ENCODE results near the gene NFAT5. TPM values are rescaled to one million over a fixed set of nuclear protein-coding genes. Genes with fewer than 3 reads are reported as not detected.

NFAT5 gene
- total RNA-seq, 1 experiment from 2014 or later, result 21.0 TPM

DNA sequence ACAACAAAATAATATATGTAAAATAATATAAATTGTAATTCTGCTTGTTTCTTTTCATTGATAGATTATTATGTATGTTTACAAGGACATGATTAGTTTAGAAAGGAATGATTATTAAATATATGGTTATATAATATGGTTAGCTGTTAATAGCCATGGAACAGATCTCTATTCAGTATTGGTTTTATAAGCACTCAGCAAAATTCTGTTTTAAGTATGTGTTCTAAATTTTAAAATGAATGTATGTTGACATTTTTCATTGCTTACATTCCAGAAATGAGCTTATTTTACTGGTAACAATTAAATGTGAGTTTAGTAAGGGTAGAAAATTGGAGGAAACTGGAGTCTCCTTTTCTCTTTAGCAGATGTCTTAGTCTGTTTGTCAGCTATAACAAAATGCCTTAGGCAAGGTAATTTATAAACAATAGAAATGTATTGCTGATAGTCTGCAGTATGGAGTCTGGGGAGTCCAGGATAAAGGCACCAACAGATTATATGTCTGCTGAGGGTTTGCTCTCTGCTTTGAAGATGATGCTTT, 45.4 kb downstream of the NFAT5 start:
- H3K4me2 ChIP-seq (ENCODE audit: insufficient read depth, insufficient read length, low read length), result no peak overlapping the region

More for the DNA sequence above, 45.4 kb downstream of the NFAT5 start:
- Histone ChIP-seq H3T11ph (ENCODE audit: low read length) (no peak overlapping the region), H4K20me1 (ENCODE audit: control insufficient read depth, insufficient read depth, insufficient read length) (no peaks in the 10 kb centered on the region), H2BK20ac (ENCODE audit: low read depth, low read length, poor library complexity, severe bottlenecking) (no peak overlapping the region), H3K4me1 (ENCODE audit: insufficient read depth, low read length) (no peaks in the 10 kb centered on the region), H4K91ac (ENCODE audit: insufficient read length, low read depth, low read length) (no peak overlapping the region), H2BK5ac (ENCODE audit: insufficient read length, low read length) (no peak overlapping the region), H3K27ac (ENCODE audit: insufficient read length, low read depth, low read length) (no peak overlapping the region), H4K5ac (ENCODE audit: insufficient read length, low read depth, low read length) (no peak overlapping the region), H2BK120ac (ENCODE audit: low read depth, low read length, poor library complexity, severe bottlenecking) (no peak overlapping the region), H3K9me3 (ENCODE audit: control insufficient read depth, low read depth, low read length) (no peaks in the 10 kb centered on the region), H2AK5ac (ENCODE audit: insufficient read length, low read length) (no peak overlapping the region), H3K14ac (ENCODE audit: insufficient read depth, low read length) (no peak overlapping the region), H3K9ac (ENCODE audit: extremely low read depth, insufficient read length, low read length) (no peak overlapping the region), H3K79me2 (ENCODE audit: insufficient read depth, low read length) (no peaks in the 10 kb centered on the region), H2AFZ (ENCODE audit: low read length) (no peak overlapping the region), H4K8ac (replicated peaks; ENCODE audit: insufficient read length, low read depth, low read length) (no peak overlapping the region), H3K56ac (ENCODE audit: insufficient read length, low read depth, low read length) (no peak overlapping the region), H2BK15ac (ENCODE audit: low read depth, low read length) (no peak overlapping the region), H3K27me3 (ENCODE audit: insufficient read depth, low read length) (no peaks in the 10 kb centered on the region), H3K23me2 (ENCODE audit: insufficient read length, low read depth, low read length, poor library complexity, severe bottlenecking) (no peaks in the 10 kb centered on the region), H3K18ac (ENCODE audit: insufficient read length, low read depth, low read length) (no peak overlapping the region), H3K4ac (ENCODE audit: low read depth, low read length) (no peak overlapping the region), H3K23ac (ENCODE audit: insufficient read length, low read depth, low read length) (no peak overlapping the region), H2BK12ac (ENCODE audit: insufficient read length, low read depth, low read length) (no peak overlapping the region), H3K79me1 (ENCODE audit: insufficient read depth, low read depth, low read length, poor library complexity, severe bottlenecking) (no peaks in the 10 kb centered on the region)
- peaks cover 22 to 29% of the 10 kb centered on the region in 2 experiments for H3K4me1 Mint-ChIP-seq
- no peak for DNase-seq
- H3K4me3 Mint-ChIP-seq, result no peak overlapping the region
- no peak overlapping the region; a peak in 1 of 7 replicates for H3K27ac Mint-ChIP-seq
- H3K9me3 Mint-ChIP-seq, result no peaks in the 10 kb centered on the region
- no peaks in the 10 kb centered on the region for H3K27me3 Mint-ChIP-seq (ENCODE audit: low read depth)
- no peaks in the 10 kb centered on the region; a peak in 3 of 7 replicates for H3K36me3 Mint-ChIP-seq (ENCODE audit: insufficient read depth in 1 of 3, low read depth in 3 of 3)
- TF ChIP-seq, protein P1, sequence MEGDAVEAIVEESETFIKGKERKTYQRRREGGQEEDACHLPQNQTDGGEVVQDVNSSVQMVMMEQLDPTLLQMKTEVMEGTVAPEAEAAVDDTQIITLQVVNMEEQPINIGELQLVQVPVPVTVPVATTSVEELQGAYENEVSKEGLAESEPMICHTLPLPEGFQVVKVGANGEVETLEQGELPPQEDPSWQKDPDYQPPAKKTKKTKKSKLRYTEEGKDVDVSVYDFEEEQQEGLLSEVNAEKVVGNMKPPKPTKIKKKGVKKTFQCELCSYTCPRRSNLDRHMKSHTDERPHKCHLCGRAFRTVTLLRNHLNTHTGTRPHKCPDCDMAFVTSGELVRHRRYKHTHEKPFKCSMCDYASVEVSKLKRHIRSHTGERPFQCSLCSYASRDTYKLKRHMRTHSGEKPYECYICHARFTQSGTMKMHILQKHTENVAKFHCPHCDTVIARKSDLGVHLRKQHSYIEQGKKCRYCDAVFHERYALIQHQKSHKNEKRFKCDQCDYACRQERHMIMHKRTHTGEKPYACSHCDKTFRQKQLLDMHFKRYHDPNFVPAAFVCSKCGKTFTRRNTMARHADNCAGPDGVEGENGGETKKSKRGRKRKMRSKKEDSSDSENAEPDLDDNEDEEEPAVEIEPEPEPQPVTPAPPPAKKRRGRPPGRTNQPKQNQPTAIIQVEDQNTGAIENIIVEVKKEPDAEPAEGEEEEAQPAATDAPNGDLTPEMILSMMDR (conservative IDR thresholded peaks at IDR 0.05), result no peak

Measured in H9 (cell line).